Measurements from ENCODE around the gene VPS16. TPM values are rescaled to one million over a fixed set of nuclear protein-coding genes. Genes with fewer than 3 reads are reported as not detected.

Gene VPS16
- total RNA-seq (2014; rRNA removed; shearing (Covaris generic)): 40.5 and 44.3 TPM in 2 replicates

GRCh38 chr20:2840138-2840966 lies at the start of gene VPS16, which contains the start of gene PCED1A:
Gene VPS16, plus strand, starts transcription at chr20:2840745. Its CDS starts 30 bp downstream, at chr20:2840775.
Gene PCED1A, minus strand, starts transcription at chr20:2840655. Its CDS starts 743 bp downstream, at chr20:2839912.
- Histone ChIP-seq H3K27me3 (replicated peaks) (no peaks in the 10 kb centered on the region), H3K4me1 (replicated peaks) (peaks cover 18% of the 10 kb centered on the region), H3K9me3 (replicated peaks) (peaks cover 5% of the 10 kb centered on the region; the same call in 1 of the 2 replicates), H3K36me3 (peaks cover 30% of the 10 kb centered on the region), H3K27ac (peak within 1 kb of the TSS; percentile 91), H3K4me3 (peak within 1 kb of the TSS; percentile 74)
- peak; percentile 83 to 89 for DNase-seq (ENCODE audit: low read depth in 1 of 2, low spot score in 2 of 2)

DNA sequence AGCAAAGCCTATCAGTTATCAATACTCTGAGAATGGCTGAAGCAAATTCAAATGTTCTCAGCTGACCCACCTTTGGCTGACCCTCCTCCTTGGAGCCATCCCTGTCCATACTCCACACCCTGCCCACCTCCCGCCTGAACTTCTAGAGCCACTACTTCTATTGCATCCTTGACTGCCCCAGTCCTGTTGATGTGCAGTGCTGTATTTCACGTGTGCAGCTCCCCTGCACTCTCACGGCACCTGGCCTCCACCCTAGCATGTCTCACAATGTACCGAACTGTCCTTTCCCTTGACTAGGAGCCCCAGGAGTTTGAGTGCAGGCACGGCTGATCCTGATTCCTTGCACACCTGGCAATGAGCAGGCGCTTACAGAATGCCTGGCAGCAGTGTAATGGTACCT lies 47.1 kb upstream of the VPS16 start:
- Histone ChIP-seq H3K4me1 (replicated peaks) (no peaks in the 10 kb centered on the region), H3K4me3 (no peak overlapping the region), H3K36me3 (no peaks in the 10 kb centered on the region), H3K9me3 (replicated peaks) (no peaks in the 10 kb centered on the region), H3K27ac (no peak overlapping the region), H3K27me3 (replicated peaks) (peaks cover 10% of the 10 kb centered on the region)
- DNase-seq (ENCODE audit: low read depth in 1 of 2, low spot score in 2 of 2): no peak

- no peak for DNase-seq (ENCODE audit: low read depth in 1 of 2, low spot score in 2 of 2)
- peaks cover 13% of the 10 kb centered on the region for H3K27me3 ChIP-seq (replicated peaks)
- H3K36me3 ChIP-seq: no peaks in the 10 kb centered on the region
- H3K4me1 ChIP-seq (replicated peaks): no peaks in the 10 kb centered on the region
- no peak overlapping the region for H3K27ac ChIP-seq
- H3K9me3 ChIP-seq (replicated peaks): no peaks in the 10 kb centered on the region
- no peak overlapping the region for H3K4me3 ChIP-seq
Measured at GRCh38 chr20:2794202-2794748, 46.3 kb upstream of the VPS16 start.

GRCh38 chr20:2794866-2795447 lies 45.6 kb upstream of the VPS16 start:
- H3K4me1 ChIP-seq (replicated peaks): peaks cover under 1% of the 10 kb centered on the region; the same call in 1 of the 2 replicates
- no peaks in the 10 kb centered on the region; the same call in 1 of the 2 replicates for H3K9me3 ChIP-seq (replicated peaks)
- DNase-seq (ENCODE audit: low read depth in 1 of 2, low spot score in 2 of 2): no peak
- no peaks in the 10 kb centered on the region for H3K36me3 ChIP-seq
- no peak overlapping the region for H3K4me3 ChIP-seq
- peaks cover 14% of the 10 kb centered on the region for H3K27me3 ChIP-seq (replicated peaks)
- no peak overlapping the region for H3K27ac ChIP-seq

DNA sequence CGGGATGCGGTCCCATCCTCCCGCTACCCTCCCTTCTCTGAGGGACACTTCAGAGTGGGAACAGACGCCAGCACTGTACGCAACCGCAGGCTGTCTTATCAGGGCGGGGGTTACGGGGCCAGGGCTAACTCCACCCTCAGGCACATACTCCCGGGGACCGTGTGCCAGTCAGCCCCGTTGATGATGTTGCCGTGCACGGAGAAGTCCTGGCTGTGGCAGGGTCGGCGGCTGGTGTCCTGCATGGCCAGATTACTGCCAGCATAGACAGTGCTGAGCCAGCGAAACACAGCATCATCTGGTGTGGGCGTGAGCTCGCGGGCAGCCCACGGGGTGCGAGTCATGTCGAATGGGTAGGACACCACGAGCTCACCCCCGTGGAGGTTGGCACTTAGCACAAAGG lies 45.1 kb upstream of the VPS16 start:
- Histone ChIP-seq H3K27ac (no peak overlapping the region), H3K4me1 (replicated peaks) (peaks cover 5% of the 10 kb centered on the region; the same call in 1 of the 2 replicates), H3K9me3 (replicated peaks) (no peaks in the 10 kb centered on the region; the same call in 1 of the 2 replicates), H3K27me3 (replicated peaks) (peaks cover 19% of the 10 kb centered on the region), H3K4me3 (no peak overlapping the region), H3K36me3 (no peaks in the 10 kb centered on the region)
- DNase-seq (ENCODE audit: low read depth in 1 of 2, low spot score in 2 of 2): no peak

DNA sequence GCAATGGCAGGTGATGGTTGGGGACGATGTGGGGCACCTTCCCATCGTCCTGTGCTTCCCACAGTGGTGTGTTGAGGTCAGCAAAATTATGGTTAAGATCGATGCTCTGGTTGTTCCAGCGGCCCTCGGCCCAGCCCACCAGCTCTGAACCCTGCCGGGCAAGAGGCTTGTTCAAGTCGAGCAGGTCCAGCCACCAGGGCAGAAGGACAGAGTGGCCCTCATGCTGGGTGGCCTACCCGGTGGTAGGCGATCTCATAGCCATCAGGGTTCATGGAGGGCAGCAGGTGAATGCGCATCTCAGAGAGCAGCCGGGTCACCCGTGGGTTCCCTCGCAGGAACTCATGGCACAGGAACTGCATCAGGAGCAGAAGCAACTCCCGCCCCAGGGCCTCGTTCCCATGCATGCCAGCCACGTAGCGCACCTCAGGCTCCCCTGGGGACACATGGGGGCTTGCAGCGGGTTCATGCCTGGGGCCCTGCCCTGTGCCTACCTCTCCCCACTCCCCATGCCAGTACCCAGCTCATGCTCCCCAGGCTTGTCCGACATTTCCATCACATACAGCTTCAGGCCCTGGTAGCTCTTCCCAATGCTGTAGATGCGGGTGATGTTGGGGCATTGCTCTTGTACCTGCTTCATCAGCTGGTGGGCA lies 44.4 kb upstream of the VPS16 start:
- peaks cover 25% of the 10 kb centered on the region for H3K27me3 ChIP-seq (replicated peaks)
- no peak for DNase-seq (ENCODE audit: low read depth in 1 of 2, low spot score in 2 of 2)
- no peak overlapping the region for H3K27ac ChIP-seq
- H3K4me1 ChIP-seq (replicated peaks): peaks cover 11% of the 10 kb centered on the region
- no peaks in the 10 kb centered on the region; the same call in 1 of the 2 replicates for H3K9me3 ChIP-seq (replicated peaks)
- H3K36me3 ChIP-seq: no peaks in the 10 kb centered on the region
- H3K4me3 ChIP-seq: no peak overlapping the region

DNA sequence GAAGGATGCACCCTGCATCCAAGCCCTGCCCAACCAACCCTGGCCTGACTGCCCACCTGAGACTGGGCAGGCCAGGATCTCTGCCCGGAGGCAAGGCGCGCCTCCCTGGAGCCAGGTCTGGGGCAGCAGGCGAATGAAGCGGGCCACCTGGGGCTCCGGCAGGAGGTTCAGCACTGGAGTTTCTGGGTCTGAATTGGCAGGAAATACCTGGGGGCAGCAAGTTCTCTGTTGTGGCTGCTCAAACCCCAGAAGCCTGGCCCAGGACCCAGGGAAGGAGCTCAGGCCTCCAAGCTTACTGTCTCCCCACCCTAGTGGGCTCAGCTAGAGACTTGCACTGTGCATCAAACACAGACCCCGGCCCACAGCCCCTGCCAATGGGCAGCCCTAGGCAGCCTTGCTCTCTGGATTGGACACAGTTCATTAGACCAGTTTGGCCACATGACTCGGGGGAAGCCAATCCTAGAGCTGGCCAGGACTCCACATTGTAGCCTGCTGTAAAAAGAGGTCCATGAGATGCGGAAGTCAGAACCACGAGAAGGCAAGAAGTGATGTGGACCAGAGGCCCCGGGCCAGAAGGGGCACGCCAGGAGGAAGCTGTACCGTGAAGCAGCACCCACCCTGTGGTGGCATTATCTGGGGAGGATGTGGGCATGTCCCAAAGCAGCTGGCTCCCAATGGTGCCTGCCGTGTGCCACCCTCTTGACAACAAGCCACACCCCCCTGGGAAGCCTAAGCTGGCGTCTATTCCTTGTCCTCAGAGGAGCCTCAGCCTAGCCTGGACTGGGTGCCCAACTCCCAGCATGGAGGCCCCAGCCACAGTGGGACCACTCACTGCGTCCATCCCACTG lies 43.2 kb upstream of the VPS16 start:
- H3K9me3 ChIP-seq (replicated peaks): no peaks in the 10 kb centered on the region; the same call in 1 of the 2 replicates
- peaks cover 30% of the 10 kb centered on the region for H3K27me3 ChIP-seq (replicated peaks)
- H3K4me1 ChIP-seq (replicated peaks): peaks cover 16% of the 10 kb centered on the region
- no peaks in the 10 kb centered on the region for H3K36me3 ChIP-seq
- H3K4me3 ChIP-seq: no peak overlapping the region
- no peak overlapping the region for H3K27ac ChIP-seq
- DNase-seq (ENCODE audit: low read depth in 1 of 2, low spot score in 2 of 2): no peak

DNA sequence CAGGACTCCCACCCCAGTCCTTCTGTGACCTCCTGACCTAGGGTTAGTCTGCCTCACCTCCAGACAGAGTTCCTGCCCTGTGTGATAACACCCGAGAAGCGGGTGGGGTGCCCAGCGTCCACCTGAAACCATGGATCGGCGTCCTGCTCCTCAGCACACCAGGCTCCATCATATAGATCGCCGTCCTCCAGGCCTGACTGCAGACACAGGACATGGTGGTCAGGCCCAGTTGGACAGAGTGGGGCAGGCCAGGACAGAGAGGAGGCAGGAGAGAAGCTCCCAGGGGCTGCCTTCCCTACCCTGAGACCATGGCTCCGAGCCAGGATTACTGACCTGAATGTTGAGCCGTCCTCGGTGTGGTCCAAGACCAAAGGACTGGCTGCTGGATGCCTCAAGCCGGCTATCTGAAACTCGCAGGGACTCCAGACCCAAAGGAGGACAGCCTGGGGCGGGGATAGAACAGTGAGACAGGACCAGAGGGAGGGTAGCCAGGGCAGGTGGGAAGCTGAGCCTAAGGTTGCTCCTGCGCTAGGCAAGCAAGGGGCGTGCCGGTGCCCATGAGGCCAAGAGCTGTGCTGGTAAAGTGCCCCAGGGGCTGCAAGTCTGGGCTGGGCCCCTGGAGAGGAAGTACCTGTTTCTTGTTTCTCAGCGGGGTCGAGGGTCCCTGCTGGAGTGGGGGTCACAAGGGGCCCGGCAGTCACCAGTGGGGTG lies 42.3 kb upstream of the VPS16 start:
- Histone ChIP-seq H3K36me3 (no peaks in the 10 kb centered on the region), H3K9me3 (replicated peaks) (no peaks in the 10 kb centered on the region; the same call in 1 of the 2 replicates), H3K4me3 (no peak overlapping the region), H3K27me3 (replicated peaks) (peaks cover 35% of the 10 kb centered on the region), H3K27ac (no peak overlapping the region), H3K4me1 (replicated peaks) (peaks cover 16% of the 10 kb centered on the region)
- DNase-seq (ENCODE audit: low read depth in 1 of 2, low spot score in 2 of 2): no peak

DNA sequence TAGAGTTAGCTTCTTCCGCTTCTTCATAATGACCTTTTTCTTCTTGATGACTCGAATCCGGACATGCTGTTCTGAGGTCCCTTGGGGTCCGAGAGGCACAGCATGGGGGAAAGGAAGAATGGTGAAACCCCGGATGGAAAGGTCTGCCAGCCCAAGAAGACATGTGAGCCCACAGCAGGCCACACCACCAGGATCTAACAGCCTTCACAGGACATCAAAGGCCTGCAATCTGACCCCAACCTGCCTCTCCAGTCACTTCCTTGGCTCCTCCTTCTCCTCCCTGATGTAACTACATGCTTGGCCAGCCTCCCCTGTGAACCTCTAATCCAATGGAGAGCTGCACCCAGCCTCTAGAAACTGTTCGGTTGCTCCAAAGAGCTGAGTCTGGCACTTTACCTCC lies 41.7 kb upstream of the VPS16 start:
- H3K4me3 ChIP-seq: no peak overlapping the region
- no peak for DNase-seq (ENCODE audit: low read depth in 1 of 2, low spot score in 2 of 2)
- peaks cover 35% of the 10 kb centered on the region for H3K27me3 ChIP-seq (replicated peaks)
- H3K27ac ChIP-seq: no peak overlapping the region
- H3K9me3 ChIP-seq (replicated peaks): no peaks in the 10 kb centered on the region; the same call in 1 of the 2 replicates
- no peaks in the 10 kb centered on the region for H3K36me3 ChIP-seq
- peaks cover 16% of the 10 kb centered on the region for H3K4me1 ChIP-seq (replicated peaks)

DNA sequence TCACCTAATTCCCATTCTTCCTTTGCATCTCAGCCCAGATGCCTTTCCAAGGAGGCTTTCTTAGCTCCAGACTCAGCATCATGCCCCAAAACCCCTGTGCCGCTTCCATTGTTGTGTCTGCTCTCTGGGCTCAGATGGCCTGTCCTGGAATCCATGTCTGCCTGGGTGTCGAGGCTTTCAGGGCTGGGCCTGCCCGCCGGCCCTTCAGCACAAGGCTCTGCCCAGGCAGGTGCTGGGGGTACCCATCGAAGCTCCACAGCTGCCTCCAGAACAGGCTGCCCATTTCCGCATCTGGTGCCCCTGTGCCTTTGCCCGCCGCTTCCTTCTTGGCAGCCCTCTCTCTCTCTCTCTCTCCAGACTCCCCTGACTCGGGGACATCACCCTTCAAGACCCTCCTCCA lies 41.3 kb upstream of the VPS16 start:
- Histone ChIP-seq H3K9me3 (replicated peaks) (no peaks in the 10 kb centered on the region; the same call in 1 of the 2 replicates), H3K27me3 (replicated peaks) (peaks cover 35% of the 10 kb centered on the region), H3K27ac (no peak overlapping the region), H3K4me3 (no peak overlapping the region), H3K36me3 (no peaks in the 10 kb centered on the region), H3K4me1 (replicated peaks) (peaks cover 16% of the 10 kb centered on the region)
- no peak for DNase-seq (ENCODE audit: low read depth in 1 of 2, low spot score in 2 of 2)

DNA sequence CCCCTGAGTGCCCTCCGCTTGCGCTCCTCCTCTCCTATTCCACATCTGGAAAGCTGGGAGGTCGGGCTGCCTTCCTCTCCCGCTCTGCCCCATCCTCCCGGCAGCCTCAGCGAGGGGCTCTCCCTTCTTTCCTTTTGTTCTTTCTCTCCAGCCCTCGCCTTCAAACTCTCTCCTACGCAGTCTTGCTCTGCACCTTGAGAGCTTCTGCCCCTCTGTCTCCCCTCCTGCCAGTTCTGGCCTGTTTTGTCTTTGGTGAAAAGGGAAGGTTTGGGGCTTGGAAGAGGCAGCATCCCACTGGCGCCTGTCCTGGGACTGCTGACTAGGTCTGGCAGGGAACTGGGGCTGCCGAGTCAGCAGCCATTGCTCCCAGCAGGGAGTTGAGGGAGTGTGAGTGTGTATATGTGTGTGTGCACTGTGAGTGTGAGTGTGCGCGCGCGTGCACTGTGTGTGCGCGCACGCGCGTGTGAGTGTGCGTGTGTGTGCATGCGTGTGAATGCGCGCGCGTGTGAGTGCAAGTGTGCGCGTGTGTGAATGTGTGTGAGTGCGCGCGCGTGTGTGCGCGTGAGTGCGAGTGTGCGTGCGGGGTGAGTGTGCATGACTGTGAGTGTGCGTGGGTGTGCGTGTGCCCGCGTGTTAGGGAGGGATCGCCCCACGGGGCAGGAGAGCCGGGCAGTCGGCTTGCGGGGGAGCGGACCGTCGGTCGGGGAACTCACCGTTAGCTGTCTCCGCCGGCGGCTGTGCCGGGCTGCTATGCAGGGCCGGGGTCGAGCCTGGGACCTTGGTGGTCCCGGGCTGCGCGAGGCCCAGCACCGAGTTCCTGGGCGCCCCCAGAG lies 40.6 kb upstream of the VPS16 start:
- H3K4me1 ChIP-seq (replicated peaks): peaks cover 16% of the 10 kb centered on the region
- no peak for DNase-seq (ENCODE audit: low read depth in 1 of 2, low spot score in 2 of 2)
- peak overlapping the region; percentile 31 for H3K4me3 ChIP-seq
- peaks cover 35% of the 10 kb centered on the region for H3K27me3 ChIP-seq (replicated peaks)
- no peaks in the 10 kb centered on the region for H3K36me3 ChIP-seq
- H3K27ac ChIP-seq: no peak overlapping the region
- H3K9me3 ChIP-seq (replicated peaks): no peaks in the 10 kb centered on the region; the same call in 1 of the 2 replicates

All from SJSA1 (cell line).